ENCODE results near the gene RNF8. TPM values are rescaled to one million over a fixed set of nuclear protein-coding genes. Genes with fewer than 3 reads are reported as not detected.

RNF8 gene
- total and polyA plus RNA-seq, 8 donors: 8.7 to 46.0 (median 15.3) TPM

DNA sequence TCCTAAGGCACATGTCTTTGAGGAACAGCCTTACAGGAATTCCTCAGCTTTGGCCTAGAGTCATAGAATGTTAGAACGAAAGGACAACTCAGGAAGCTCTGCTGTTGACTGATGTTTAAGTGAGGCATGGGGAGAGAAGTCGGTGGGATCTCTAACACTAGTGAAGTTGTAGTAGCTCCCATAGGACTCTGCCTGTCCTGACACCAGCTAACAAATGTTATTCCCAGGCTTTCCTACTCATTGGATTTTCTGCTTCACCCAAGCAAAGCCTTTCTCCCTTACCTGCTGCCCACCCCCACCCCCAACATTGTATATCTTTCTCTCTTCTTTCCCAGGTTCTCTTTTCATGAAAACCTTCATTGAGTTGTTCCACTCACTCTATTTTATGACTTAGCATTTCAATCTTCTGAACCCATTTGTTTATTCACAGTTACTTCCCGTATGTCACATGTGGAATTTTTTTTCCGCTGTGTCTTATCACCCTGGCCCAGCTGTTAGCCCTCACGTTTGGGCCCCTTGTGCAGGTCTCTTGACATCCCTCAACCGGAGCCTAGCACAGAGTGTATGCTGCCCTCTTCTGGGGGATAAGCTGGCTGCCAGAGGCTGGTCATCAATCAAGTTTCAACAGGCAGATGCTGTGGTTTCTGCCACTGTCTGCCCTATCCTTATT, 39.2 kb upstream of the RNF8 start:
- H3K36me3 ChIP-seq: peaks cover 52 to 73% (median 71%) of the 10 kb centered on the region in 4 donors
- no peak for TF ChIP-seq POLR2AphosphoS5 (IDR thresholded peaks at IDR 0.05)
- TF ChIP-seq EP300 (IDR thresholded peaks at IDR 0.05): no peak
- TF ChIP-seq, protein P1, sequence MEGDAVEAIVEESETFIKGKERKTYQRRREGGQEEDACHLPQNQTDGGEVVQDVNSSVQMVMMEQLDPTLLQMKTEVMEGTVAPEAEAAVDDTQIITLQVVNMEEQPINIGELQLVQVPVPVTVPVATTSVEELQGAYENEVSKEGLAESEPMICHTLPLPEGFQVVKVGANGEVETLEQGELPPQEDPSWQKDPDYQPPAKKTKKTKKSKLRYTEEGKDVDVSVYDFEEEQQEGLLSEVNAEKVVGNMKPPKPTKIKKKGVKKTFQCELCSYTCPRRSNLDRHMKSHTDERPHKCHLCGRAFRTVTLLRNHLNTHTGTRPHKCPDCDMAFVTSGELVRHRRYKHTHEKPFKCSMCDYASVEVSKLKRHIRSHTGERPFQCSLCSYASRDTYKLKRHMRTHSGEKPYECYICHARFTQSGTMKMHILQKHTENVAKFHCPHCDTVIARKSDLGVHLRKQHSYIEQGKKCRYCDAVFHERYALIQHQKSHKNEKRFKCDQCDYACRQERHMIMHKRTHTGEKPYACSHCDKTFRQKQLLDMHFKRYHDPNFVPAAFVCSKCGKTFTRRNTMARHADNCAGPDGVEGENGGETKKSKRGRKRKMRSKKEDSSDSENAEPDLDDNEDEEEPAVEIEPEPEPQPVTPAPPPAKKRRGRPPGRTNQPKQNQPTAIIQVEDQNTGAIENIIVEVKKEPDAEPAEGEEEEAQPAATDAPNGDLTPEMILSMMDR (IDR thresholded peaks at IDR 0.05): peak in 4 of 7 experiments; percentile 10 to 26 (median 22)
- TF ChIP-seq POLR2A (IDR thresholded peaks at IDR 0.05): no peak
- H3K4me1 ChIP-seq: no peaks in the 10 kb centered on the region
- no peaks in the 10 kb centered on the region for H3K27me3 ChIP-seq
- 42 to 59% (median 47%) methylated on average over 6 of the region's 6 CpGs for WGBS, 5 donors
- no peak overlapping the region for H3K4me3 ChIP-seq
- H3K27ac ChIP-seq: no peak overlapping the region
- DNase-seq: peak; percentile 41 to 78
- H3K9me3 ChIP-seq: no peaks in the 10 kb centered on the region
- intact Hi-C loops (cut with DNase I; ENCODE audit: low total_unique reads): no loop called here

DNA sequence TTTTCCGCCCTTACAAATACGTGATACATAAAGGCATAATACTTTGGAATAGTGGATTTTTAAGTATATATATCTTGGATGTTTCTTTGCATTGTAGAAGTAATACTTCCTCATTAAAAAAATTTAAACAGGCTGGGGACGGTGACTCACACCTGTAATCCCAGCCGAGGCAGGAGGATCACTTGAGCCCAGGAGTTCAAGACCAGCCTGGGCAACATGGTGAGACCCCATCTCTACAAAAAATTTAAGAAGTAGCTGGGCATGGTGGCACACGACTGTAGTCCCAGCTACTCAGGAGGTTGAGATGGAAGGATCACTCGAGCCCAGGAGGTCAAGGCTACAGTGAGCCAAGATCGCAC, 38.6 kb upstream of the RNF8 start:
- Histone ChIP-seq H3K4me1 (no peaks in the 10 kb centered on the region), H3K9me3 (no peaks in the 10 kb centered on the region), H3K36me3 (peaks cover 52 to 78% (median 77%) of the 10 kb centered on the region in 4 donors), H3K27me3 (no peaks in the 10 kb centered on the region), H3K4me3 (no peak overlapping the region), H3K27ac (no peak overlapping the region)
- TF ChIP-seq POLR2A (IDR thresholded peaks at IDR 0.05) (no peak), POLR2AphosphoS5 (IDR thresholded peaks at IDR 0.05) (no peak), EP300 (IDR thresholded peaks at IDR 0.05) (no peak)
- TF ChIP-seq, protein P1 (IDR thresholded peaks at IDR 0.05): no peak
- WGBS, 5 donors: 83 to 91% (median 88%) methylated on average over 7 of the region's 7 CpGs
- DNase-seq: no peak
- intact Hi-C loops (cut with DNase I; ENCODE audit: low total_unique reads): no loop called here

GRCh38 chr6:37316071-37316470, 37.7 kb upstream of the RNF8 start:
- H3K4me3 ChIP-seq: no peak overlapping the region
- peaks cover 60 to 88% (median 86%) of the 10 kb centered on the region in 4 donors for H3K36me3 ChIP-seq
- DNase-seq: no peak
- no peaks in the 10 kb centered on the region for H3K4me1 ChIP-seq
- 94 to 98% (median 97%) methylated on average over 7 of the region's 7 CpGs for WGBS, 5 donors
- no peak overlapping the region for H3K27ac ChIP-seq
- H3K9me3 ChIP-seq: no peaks in the 10 kb centered on the region
- intact Hi-C loops (cut with DNase I; ENCODE audit: low total_unique reads): no loop called here
- TF ChIP-seq POLR2AphosphoS5 (IDR thresholded peaks at IDR 0.05) (no peak), POLR2A (IDR thresholded peaks at IDR 0.05) (no peak), EP300 (IDR thresholded peaks at IDR 0.05) (no peak)
- TF ChIP-seq, protein P1 (IDR thresholded peaks at IDR 0.05): no peak
- H3K27me3 ChIP-seq: no peaks in the 10 kb centered on the region

DNA sequence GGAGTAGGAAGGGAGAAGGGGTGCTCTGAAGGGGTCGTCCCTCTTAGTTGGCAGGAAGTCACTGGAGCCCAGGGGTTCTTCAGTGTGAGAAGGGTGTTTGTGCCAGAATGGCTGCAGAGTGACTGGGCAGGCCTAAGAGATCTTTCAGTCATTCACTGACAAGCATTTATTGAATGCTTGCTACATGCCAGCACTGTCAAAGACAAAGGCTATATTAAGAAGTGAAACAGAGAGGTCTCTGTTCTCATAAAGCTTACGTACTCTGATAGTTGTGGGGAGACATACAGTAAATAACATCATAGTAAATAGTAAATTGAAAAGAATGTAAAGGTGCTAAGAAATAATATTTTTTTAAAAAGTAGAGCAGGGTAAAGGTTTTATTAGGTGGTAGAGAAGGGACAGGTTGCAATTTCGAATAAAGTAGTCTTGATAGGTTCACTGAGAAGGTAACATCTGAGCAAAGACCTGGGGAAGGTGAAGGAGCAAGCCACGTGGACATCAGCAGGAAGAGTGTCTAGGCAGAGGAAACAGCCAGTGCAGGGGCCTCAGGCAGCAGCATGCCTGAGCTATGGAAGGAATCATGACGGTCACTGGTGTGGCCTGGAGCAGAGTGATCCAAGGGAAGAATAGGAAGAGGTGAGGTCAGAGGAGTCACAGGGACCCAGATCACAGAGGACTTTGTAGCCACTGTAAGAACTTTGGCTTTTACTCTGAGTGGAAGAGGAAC, 36.3 kb upstream of the RNF8 start:
- Histone ChIP-seq H3K9me3 (no peaks in the 10 kb centered on the region), H3K4me3 (no peak overlapping the region), H3K36me3 (peaks cover 62 to 100% (median 100%) of the 10 kb centered on the region in 4 donors), H3K4me1 (no peaks in the 10 kb centered on the region), H3K27ac (no peak overlapping the region), H3K27me3 (no peaks in the 10 kb centered on the region)
- DNase-seq: no peak
- intact Hi-C loops (cut with DNase I; ENCODE audit: low total_unique reads): no loop called here
- WGBS, 5 donors: 84 to 94% (median 92%) methylated on average over 5 of the region's 5 CpGs
- TF ChIP-seq POLR2AphosphoS5 (IDR thresholded peaks at IDR 0.05) (no peak), EP300 (IDR thresholded peaks at IDR 0.05) (no peak), POLR2A (IDR thresholded peaks at IDR 0.05) (no peak)
- TF ChIP-seq, protein P1 (IDR thresholded peaks at IDR 0.05): no peak
